Adipocyte (in vitro differentiated cells): Measurements from ENCODE around the gene ACTMAP.
A peak's percentile ranks its signal among the peaks of the same experiment; 100 is the strongest.

Experiments used
- DNase-seq: peaks from one replicate; pipeline ENCODE4 v3.0.0-alpha.2; 2015; ENCODE audit warnings: low read depth
- H3K27me3 ChIP-seq: replicated peaks from 2 replicates; pipeline ENCODE4 v1.7.0; 2013; ENCODE audit warnings: mild to moderate bottlenecking, low read length, moderate library complexity; ENCODE audit not compliant: control insufficient read depth, insufficient read depth
- H3K36me3 ChIP-seq: 2 replicates; pipeline ENCODE4 v1.7.0; 2013; ENCODE audit warnings: low read length, mild to moderate bottlenecking, moderate library complexity; ENCODE audit not compliant: control insufficient read depth, insufficient read depth, severe bottlenecking
- H3K4me1 ChIP-seq: 2 replicates; pipeline ENCODE4 v1.7.0; 2013; ENCODE audit warnings: mild to moderate bottlenecking, low read length, moderate library complexity; ENCODE audit not compliant: control insufficient read depth, insufficient read depth
- H3K4me3 ChIP-seq: 2 replicates; pipeline ENCODE4 v1.7.0; 2013; ENCODE audit warnings: mild to moderate bottlenecking, low read length, moderate library complexity
- H3K9ac ChIP-seq: 2 replicates; pipeline ENCODE4 v1.7.0; 2013; ENCODE audit warnings: mild to moderate bottlenecking, low read length, moderate library complexity
- H3K9me3 ChIP-seq: 2 replicates; pipeline ENCODE4 v1.7.0; 2013; ENCODE audit warnings: mild to moderate bottlenecking, low read length, moderate library complexity; ENCODE audit not compliant: control insufficient read depth

ACTMAP gene

DNA sequence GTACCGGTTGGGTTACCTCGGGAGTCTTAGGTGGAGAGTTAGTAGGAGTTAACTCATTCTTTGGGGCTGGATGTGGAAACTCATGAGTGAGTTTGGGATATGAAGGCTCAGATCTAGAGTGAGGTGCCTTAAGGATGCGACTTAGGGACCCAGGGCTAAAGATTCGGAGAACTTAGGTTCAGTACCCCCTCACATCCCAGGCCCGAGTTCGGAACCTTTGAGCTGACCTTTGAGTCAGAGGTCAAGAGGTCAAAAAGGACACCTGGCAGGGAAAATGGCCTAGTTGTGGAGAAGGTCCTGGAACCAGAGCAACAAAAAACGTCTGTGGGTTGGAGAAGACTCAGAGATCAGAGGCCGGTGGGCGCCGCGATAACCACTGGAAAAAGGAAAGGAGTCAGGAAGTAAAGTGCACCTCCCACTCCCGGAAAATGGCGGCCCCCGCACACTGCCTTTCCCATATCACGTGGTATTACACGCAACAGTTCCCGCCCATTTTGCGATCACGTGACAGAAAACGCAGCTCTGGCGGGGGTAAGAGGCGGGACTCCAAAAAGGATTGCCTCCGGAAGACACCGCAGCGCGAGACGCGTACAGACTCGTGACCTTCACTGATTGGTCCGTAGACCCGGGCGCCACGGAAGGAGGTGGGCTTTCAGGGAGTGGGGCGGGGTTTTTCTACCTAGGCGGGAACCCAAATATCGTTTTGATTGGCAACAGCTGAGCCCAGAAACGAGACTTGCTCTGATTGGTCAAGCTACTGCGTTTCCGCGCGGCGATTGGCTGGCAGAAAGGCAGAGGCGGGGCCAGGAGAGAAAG is at the start of gene ACTMAP:
TSS of gene ACTMAP (minus strand) at position 420 of the 816 bp plus-strand sequence. CDS start 674 bp downstream, outside the sequence.
- Histone ChIP-seq H3K9me3 (no peaks in the 10 kb centered on the region), H3K4me3 (peak within 1 kb of the TSS; percentile 95), H3K9ac (peak within 1 kb of the TSS; percentile 98), H3K27me3 (no peaks in the 10 kb centered on the region), H3K4me1 (peaks cover 37% of the 10 kb centered on the region), H3K36me3 (no peaks in the 10 kb centered on the region)
- DNase-seq: peak; percentile 100

GRCh38 chr19:40799558-40800338 is 49.5 kb upstream of the ACTMAP start:
- H3K27me3 ChIP-seq: no peaks in the 10 kb centered on the region
- H3K9me3 ChIP-seq: no peaks in the 10 kb centered on the region
- H3K4me1 ChIP-seq: peaks cover 50% of the 10 kb centered on the region
- peak; percentile 71 for DNase-seq
- peak overlapping the region; percentile 96 for H3K4me3 ChIP-seq
- H3K36me3 ChIP-seq: peaks cover 30% of the 10 kb centered on the region
- H3K9ac ChIP-seq: peak overlapping the region; percentile 94

DNA sequence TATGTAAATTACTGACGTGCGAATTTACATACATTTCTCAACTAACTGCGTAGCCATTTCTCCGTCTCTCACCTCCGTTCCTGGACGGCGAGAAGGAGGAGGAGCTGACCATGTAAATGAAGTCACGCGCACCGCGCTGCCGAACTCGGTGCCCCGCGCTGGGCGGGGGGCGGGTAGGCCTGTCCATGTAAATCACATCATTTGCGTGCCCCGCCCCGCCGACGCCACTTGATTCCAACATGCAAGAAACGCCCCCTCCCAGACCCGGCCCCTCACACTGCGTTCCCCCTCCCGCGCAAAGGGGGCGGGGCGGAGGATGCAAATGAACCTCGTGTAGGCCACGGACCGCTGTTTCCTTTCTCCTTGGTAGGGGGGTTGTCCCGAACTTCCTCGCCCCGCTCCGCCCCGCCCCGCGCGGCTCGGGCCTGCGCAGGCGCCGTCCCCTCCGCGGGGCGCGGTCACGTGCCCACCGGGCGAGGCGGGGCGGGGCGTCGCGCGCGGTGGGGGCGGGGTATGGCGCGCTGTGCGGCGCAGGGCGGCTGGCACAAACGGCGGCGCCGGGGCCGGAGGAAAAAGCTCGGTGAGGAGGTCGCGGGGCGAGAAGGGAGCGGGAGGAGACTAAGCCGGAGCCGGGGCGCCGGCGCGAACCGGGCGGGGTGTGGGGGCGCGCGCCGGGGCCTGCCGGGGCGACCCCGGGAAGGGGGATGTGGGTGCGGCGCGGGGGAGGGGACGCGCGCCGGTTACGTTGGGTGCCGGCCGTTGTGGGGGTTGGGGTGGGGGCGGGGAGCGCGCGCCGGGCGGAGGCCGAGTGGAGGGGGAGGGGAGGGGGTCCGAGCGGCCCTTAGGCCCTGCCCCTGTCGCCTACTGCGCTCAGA is 48.6 kb upstream of the ACTMAP start, which contains the start of gene EGLN2:
TSS of gene EGLN2 (plus strand) at position 509 of the 875 bp plus-strand sequence. CDS start 1,382 bp downstream, outside the sequence.
- DNase-seq: peak; percentile 100
- Histone ChIP-seq H3K36me3 (peaks cover 22% of the 10 kb centered on the region), H3K27me3 (no peaks in the 10 kb centered on the region), H3K9me3 (no peaks in the 10 kb centered on the region), H3K9ac (peak within 1 kb of the TSS; percentile 94), H3K4me1 (peaks cover 42% of the 10 kb centered on the region), H3K4me3 (peak within 1 kb of the TSS; percentile 96)

GRCh38 chr19:40797963-40798682 is 47.8 kb upstream of the ACTMAP start:
- H3K4me1 ChIP-seq: peaks cover 35% of the 10 kb centered on the region
- peaks cover 14% of the 10 kb centered on the region for H3K36me3 ChIP-seq
- H3K9me3 ChIP-seq: no peaks in the 10 kb centered on the region
- DNase-seq: peak; percentile 39
- peak overlapping the region; percentile 82 for H3K9ac ChIP-seq
- H3K4me3 ChIP-seq: peak overlapping the region; percentile 80
- no peaks in the 10 kb centered on the region for H3K27me3 ChIP-seq

DNA sequence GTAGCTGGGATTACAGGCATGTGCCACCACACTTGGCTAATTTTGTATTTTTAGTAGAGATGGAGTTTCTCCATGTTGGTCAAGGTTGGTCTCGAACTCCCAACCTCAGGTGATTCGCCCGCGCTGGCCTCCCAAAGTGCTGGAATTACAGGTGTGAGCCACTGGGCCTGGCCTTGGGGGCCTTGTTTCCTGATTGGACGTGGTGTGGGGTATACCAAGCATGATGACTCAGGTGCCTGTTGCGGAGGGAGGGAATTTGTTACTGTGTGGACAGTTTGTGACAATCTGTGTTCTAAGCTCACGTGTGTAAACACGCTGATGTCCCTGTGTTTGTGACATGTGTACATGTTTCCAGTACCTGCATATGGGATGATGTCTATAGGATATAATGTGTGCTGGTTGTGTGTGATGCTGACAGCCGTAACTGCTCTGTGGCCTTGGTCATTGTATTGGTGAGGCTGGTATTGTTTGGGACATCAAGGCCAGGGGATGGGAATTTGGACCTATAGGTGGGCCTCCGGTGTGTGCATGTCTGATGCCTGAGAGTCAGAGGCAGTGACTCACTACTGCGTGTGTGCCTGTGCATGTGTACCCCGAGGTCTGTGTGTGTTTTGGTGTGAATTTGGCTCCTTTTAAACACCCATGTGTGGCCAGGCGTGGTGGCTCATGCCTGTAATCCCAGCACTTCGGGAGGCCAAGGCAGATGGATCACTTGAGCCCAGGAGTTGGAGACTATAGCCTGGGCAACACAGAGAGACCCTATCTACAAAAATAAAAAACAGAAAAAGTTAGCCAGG is 47.1 kb upstream of the ACTMAP start:
- H3K4me3 ChIP-seq: peak overlapping the region; percentile 80
- H3K4me1 ChIP-seq: peaks cover 35% of the 10 kb centered on the region
- H3K27me3 ChIP-seq: no peaks in the 10 kb centered on the region
- H3K9ac ChIP-seq: peak overlapping the region; percentile 82
- H3K36me3 ChIP-seq: peaks cover 14% of the 10 kb centered on the region
- H3K9me3 ChIP-seq: no peaks in the 10 kb centered on the region
- DNase-seq: no peak

- Histone ChIP-seq H3K9me3 (no peaks in the 10 kb centered on the region), H3K27me3 (no peaks in the 10 kb centered on the region), H3K9ac (peak overlapping the region; percentile 51), H3K36me3 (peaks cover 3% of the 10 kb centered on the region), H3K4me3 (peak overlapping the region; percentile 16), H3K4me1 (peaks cover 17% of the 10 kb centered on the region)
- DNase-seq: no peak
Observed at GRCh38 chr19:40791996-40792395, 41.7 kb upstream of the ACTMAP start.

DNA sequence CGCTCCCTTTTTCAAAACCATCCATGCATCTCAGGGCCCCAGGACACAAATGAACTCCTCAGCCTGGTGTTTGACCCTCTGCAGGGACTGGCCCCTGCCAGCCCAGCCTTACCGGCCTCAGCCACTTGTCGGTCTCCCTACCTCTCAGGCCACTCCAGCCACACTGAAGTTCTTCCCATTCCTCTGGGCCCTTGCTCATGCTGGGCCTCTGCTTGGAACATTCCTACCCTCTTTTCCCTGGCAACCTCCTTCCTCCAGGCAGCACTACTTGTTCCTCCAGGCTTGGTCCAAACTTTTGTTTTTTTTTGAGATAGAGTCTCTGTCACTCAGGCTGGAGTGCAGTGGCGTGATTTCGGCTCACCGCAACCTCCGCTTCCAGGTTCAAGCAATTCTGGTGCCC is 41.1 kb upstream of the ACTMAP start:
- Histone ChIP-seq H3K9me3 (no peaks in the 10 kb centered on the region), H3K4me1 (peaks cover 17% of the 10 kb centered on the region), H3K27me3 (no peaks in the 10 kb centered on the region), H3K4me3 (no peak overlapping the region), H3K9ac (peak overlapping the region; percentile 40), H3K36me3 (peaks cover 3% of the 10 kb centered on the region)
- DNase-seq: peak; percentile 40

DNA sequence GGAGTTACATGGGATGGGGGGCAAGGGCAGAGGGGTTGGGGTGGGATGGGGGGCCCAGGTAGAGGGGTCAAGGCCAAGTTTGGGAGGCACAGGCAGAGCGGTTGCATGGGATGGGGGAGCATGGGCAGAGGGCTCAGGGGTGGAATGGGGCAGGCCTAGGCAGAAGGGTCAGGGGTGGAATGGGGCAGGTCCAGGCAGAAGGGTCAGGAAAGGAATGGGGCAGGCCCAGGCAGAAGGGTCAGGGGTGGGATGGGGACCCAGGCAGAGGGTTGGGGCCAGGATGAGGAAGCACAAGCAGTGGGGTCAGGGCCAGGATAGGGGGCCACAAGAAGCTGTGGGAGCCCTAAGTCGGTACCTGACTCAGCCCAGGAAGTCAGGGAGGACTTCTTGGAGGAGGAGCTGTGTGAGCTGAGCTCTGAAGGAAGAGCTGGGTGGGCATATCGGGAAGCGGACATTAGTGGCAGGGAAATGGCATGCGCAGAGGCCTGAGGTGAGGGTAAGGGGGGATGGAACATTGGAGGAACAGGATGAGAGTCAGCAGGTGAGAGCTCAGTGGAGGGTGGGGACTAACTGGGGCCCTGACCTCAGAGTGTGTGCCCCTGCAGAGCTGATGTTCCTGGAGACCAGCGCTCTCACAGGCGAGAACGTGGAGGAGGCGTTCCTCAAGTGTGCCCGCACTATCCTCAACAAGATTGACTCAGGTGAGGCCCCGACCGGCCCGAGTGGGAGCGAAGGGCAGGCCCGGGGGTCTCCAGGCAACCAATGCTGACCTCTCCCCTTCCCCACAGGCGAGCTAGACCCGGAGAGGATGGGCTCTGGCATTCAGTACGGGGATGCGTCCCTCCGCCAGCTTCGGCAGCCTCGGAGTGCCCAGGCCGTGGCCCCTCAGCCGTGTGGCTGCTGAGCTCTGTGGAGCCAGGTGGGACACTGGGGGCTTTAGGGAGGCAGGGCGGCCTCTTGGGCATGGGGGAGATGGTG is 36.1 kb upstream of the ACTMAP start:
- H3K27me3 ChIP-seq: no peaks in the 10 kb centered on the region
- H3K9me3 ChIP-seq: no peaks in the 10 kb centered on the region
- H3K9ac ChIP-seq: no peak overlapping the region
- no peak for DNase-seq
- peaks cover 16% of the 10 kb centered on the region for H3K36me3 ChIP-seq
- H3K4me3 ChIP-seq: no peak overlapping the region
- H3K4me1 ChIP-seq: peaks cover 3% of the 10 kb centered on the region

DNA sequence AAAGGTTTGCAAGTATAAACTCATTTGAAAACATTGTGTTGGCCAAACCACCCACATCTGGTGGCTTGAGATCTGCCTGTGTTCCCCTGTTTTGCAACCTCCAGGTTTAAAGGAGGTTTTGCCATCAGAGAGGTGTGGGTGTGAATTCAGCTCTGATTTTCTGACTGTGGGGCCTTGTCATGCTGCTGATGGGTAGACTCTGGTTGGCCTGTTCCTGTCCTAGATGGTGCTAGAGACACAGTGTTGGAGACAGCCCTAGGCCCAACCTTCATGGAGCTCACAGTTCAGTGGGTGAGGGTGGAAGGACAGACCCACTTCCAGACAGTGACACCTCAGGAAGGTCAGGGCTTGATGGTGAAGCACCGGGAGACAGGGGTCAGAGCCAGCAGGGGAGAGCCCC is 35.2 kb upstream of the ACTMAP start:
- H3K9me3 ChIP-seq: no peaks in the 10 kb centered on the region
- no peak overlapping the region for H3K4me3 ChIP-seq
- H3K36me3 ChIP-seq: peaks cover 16% of the 10 kb centered on the region
- H3K4me1 ChIP-seq: no peaks in the 10 kb centered on the region
- H3K9ac ChIP-seq: no peak overlapping the region
- no peaks in the 10 kb centered on the region for H3K27me3 ChIP-seq
- no peak for DNase-seq
